SK-N-SH (cell line): Measurements from ENCODE around the gene CCDC154. TPM values are rescaled to one million over a fixed set of nuclear protein-coding genes. Genes with fewer than 3 reads are reported as not detected.

Source experiments
- CTCF ChIA-PET: fragments of 300-600, 350-600 bp; formaldehyde crosslinking; extraction: SDS; loops from one replicate; lab custom pipeline; 2021; lab: Yijun Ruan, JAX
- POLR2A ChIA-PET: fragments of 350-600 bp; sonication (Branson Sonifier 250); formaldehyde crosslinking; extraction: SDS; loops from one replicate; lab custom pipeline; 2020; ENCODE audit warnings: antibody characterized with exemption, inconsistent platforms; lab: Yijun Ruan, JAX
- DNase-seq: peaks from one replicate; pipeline ENCODE4 v3.0.0; 2012
- H2AFZ ChIP-seq: fragments of 200-600 bp; sonication (generic); 2 replicates; pipeline ENCODE4 v1.8.1; 2016; ENCODE audit warnings: antibody characterized with exemption, mild to moderate bottlenecking, low read depth
- H3F3A ChIP-seq: fragments of 200-600 bp; sonication (generic); replicated peaks from 2 replicates; pipeline ENCODE3; 2016; ENCODE audit warnings: antibody characterized with exemption, mild to moderate bottlenecking; ENCODE audit not compliant: insufficient read depth
- H3K27ac ChIP-seq, 2 experiments: fragments of 200-500 bp in 1 of 2; fragments of 200-600 bp in 1 of 2; sonication (Bioruptor generic) in 1 of 2; sonication (generic), shearing (Covaris generic) in 1 of 2; 2 replicates each; pipeline versions ENCODE4 v1.5.1 to v1.6.1; 2014 to 2016; ENCODE audit warnings: low read depth in 2 of 2, inconsistent platforms in 1 of 2, low read length in 1 of 2, mild to moderate bottlenecking in 1 of 2, mixed read lengths in 1 of 2
- H3K27me3 ChIP-seq: fragments of 200-600 bp; sonication (generic), shearing (Covaris generic); 2 replicates; pipeline ENCODE4 v1.6.1; 2016; ENCODE audit warnings: mixed run types; ENCODE audit not compliant: insufficient read depth
- H3K36me3 ChIP-seq, 2 experiments: fragments of 200-500 bp in 1 of 2; fragments of 200-600 bp in 1 of 2; sonication (Bioruptor generic) in 1 of 2; sonication (generic) in 1 of 2; replicated peaks in 1 of 2; 2 replicates each; pipeline versions ENCODE3 to v1.5.1; 2014 to 2016; ENCODE audit warnings: low read length in 1 of 2, mild to moderate bottlenecking in 1 of 2; ENCODE audit not compliant: insufficient read depth in 2 of 2, control insufficient read depth in 1 of 2
- H3K4me1 ChIP-seq, 2 experiments: fragments of 200-500 bp in 1 of 2; fragments of 200-600 bp in 1 of 2; sonication (Bioruptor generic) in 1 of 2; sonication (generic), shearing (Covaris generic) in 1 of 2; 2 replicates each; pipeline versions ENCODE4 v1.5.1 to v1.6.1; 2014 to 2016; ENCODE audit warnings: low read depth in 1 of 2, low read length in 1 of 2, mixed run types in 1 of 2; ENCODE audit not compliant: insufficient read depth in 2 of 2, control insufficient read depth in 1 of 2
- H3K4me2 ChIP-seq: fragments of 200-600 bp; sonication (generic), shearing (Covaris generic); 2 replicates; pipeline ENCODE4 v1.6.1; 2017; ENCODE audit warnings: mixed run types
- H3K4me3 ChIP-seq, 2 experiments: fragments of 200-500 bp in 1 of 2; fragments of 200-600 bp in 1 of 2; sonication (Bioruptor generic) in 1 of 2; sonication (generic), shearing (Covaris generic) in 1 of 2; 2 replicates each; pipeline versions ENCODE4 v1.5.1 to v1.8.1; 2014 to 2016; ENCODE audit warnings: low read depth in 2 of 2, inconsistent platforms in 1 of 2, low read length in 1 of 2, mild to moderate bottlenecking in 1 of 2, mixed read lengths in 1 of 2, moderate library complexity in 1 of 2
- H3K79me2 ChIP-seq: fragments of 200-600 bp; sonication (generic); 2 replicates; pipeline ENCODE4 v1.8.1; 2017; ENCODE audit warnings: mild to moderate bottlenecking; ENCODE audit not compliant: insufficient read depth
- H3K9ac ChIP-seq: fragments of 200-600 bp; sonication (generic); 2 replicates; pipeline ENCODE4 v1.6.1; 2017; ENCODE audit warnings: mixed run types
- H3K9me2 ChIP-seq: fragments of 200-600 bp; sonication (generic); 2 replicates; pipeline ENCODE4 v1.6.1; 2017; ENCODE audit warnings: mixed run types
- H3K9me3 ChIP-seq: fragments of 200-600 bp; sonication (generic); 2 replicates; pipeline ENCODE4 v1.6.1; 2017; ENCODE audit warnings: mixed run types, mild to moderate bottlenecking, moderate library complexity
- H4K20me1 ChIP-seq: fragments of 200-600 bp; sonication (generic); 2 replicates; pipeline ENCODE4 v1.6.1; 2017; ENCODE audit warnings: mild to moderate bottlenecking, mixed run types; ENCODE audit not compliant: insufficient read depth
- FOSL2 ChIP-seq: IDR thresholded peaks from 2 replicates; pipeline ENCODE4 v1.4.0; 2012; ENCODE audit warnings: low read depth, mild to moderate bottlenecking, moderate library complexity, borderline replicate concordance
- FOXJ3 ChIP-seq: sonication (generic); formaldehyde crosslinking; IDR thresholded peaks from 2 replicates; pipeline ENCODE4 v1.5.1; 2020; ENCODE audit warnings: mild to moderate bottlenecking, missing genetic modification reagents
- FOXM1 ChIP-seq: IDR thresholded peaks from 2 replicates; pipeline ENCODE4 v1.4.0; 2012; ENCODE audit warnings: low read depth, mild to moderate bottlenecking
- GABPA ChIP-seq: IDR thresholded peaks from 2 replicates; pipeline ENCODE4 v1.4.0; 2012; ENCODE audit warnings: low read depth, mild to moderate bottlenecking
- GATA2 ChIP-seq: sonication (generic); formaldehyde crosslinking; IDR thresholded peaks from 2 replicates; pipeline ENCODE4 v1.5.0; 2020; ENCODE audit warnings: mild to moderate bottlenecking, missing genetic modification reagents
- IRF3 ChIP-seq: fragments of 150-350 bp; IDR thresholded peaks from 2 replicates; pipeline ENCODE4 v1.6.1; 2016; ENCODE audit warnings: mild to moderate bottlenecking, low read depth, low read length
- MEF2A ChIP-seq: IDR thresholded peaks from 2 replicates; pipeline ENCODE4 v1.4.0; 2012; ENCODE audit warnings: low read depth, borderline replicate concordance
- NFIC ChIP-seq: IDR thresholded peaks from 2 replicates; pipeline ENCODE4 v1.4.0; 2012; ENCODE audit warnings: borderline replicate concordance
- NRF1 ChIP-seq: IDR thresholded peaks from 2 replicates; pipeline ENCODE4 v1.6.1; 2012; ENCODE audit warnings: low read depth, mild to moderate bottlenecking, low read length
- RCOR1 ChIP-seq: fragments of 150-350 bp; IDR thresholded peaks from 2 replicates; pipeline ENCODE4 v1.6.1; 2017; ENCODE audit warnings: antibody characterized with exemption, low read length
- REST ChIP-seq: IDR thresholded peaks from 2 replicates; pipeline ENCODE4 v1.6.1; 2012; ENCODE audit warnings: mild to moderate bottlenecking, low read depth, low read length, moderate library complexity
- RXRA ChIP-seq: IDR thresholded peaks from 2 replicates; pipeline ENCODE4 v1.4.0; 2012; ENCODE audit warnings: low read depth, mild to moderate bottlenecking, borderline replicate concordance
- SMC3 ChIP-seq: IDR thresholded peaks from 2 replicates; pipeline ENCODE4 v1.6.1; 2012; ENCODE audit warnings: low read depth, low read length, improper control_type of control experiment
- TAF1 ChIP-seq: IDR thresholded peaks from 2 replicates; pipeline ENCODE4 v1.6.1; 2012; ENCODE audit warnings: low read depth, mild to moderate bottlenecking, low read length, moderate library complexity, borderline replicate concordance
- USF1 ChIP-seq: IDR thresholded peaks from 2 replicates; pipeline ENCODE4 v1.4.0; 2012; ENCODE audit warnings: low read depth, borderline replicate concordance
- YY1 ChIP-seq: IDR thresholded peaks from 2 replicates; pipeline ENCODE4 v1.4.0; 2012; ENCODE audit warnings: low read depth, mild to moderate bottlenecking
- ZBTB33 ChIP-seq: IDR thresholded peaks from 2 replicates; pipeline ENCODE4 v1.4.0; 2012; ENCODE audit warnings: low read depth, borderline replicate concordance
- WGBS: methylation state at CpG from one replicate; pipeline ENCODE4 v1.1.6; 2017; ENCODE audit warnings: low lambda C conversion rate; 5-methylcytosine and 5-hydroxymethylcytosine counted together
- polyA plus RNA-seq, 3 experiments: library from polyadenylated mRNA; depleted of rRNA; stranded (reverse); fragments of >200 nt; gene quantifications; 2 replicates each; pipeline ENCODE4 v1.2.3, GENCODE V29; 2012

CCDC154 gene
- polyA plus RNA-seq, 1 of the 3 experiments (the other 2 are of a cell fraction), result 0.35 TPM

- TF ChIP-seq REST, result no peak
- TF ChIP-seq NRF1, result no peak
- no peak for TF ChIP-seq FOSL2
- no peak for TF ChIP-seq MEF2A
- TF ChIP-seq SMC3, result no peak
- TF ChIP-seq TAF1, result no peak
These were observed 14.6 kb upstream of the CCDC154 start (continued) for GRCh38 chr16:1458977-1459341.

GRCh38 chr16:1458336-1458976 is 14.1 kb upstream of the CCDC154 start:
- no peak overlapping the region for H3K9ac ChIP-seq
- CTCF ChIA-PET, result interaction anchor here (0.7 kb wide), 1 partner anchor 42 kb away, joined by 3 read pairs; no protein-coding TSS in a partner anchor
- H3K27ac ChIP-seq, result no peak overlapping the region
- H4K20me1 ChIP-seq, result no peaks in the 10 kb centered on the region
- H3K4me1 ChIP-seq, result no peaks in the 10 kb centered on the region
- no peaks in the 10 kb centered on the region for H3K9me2 ChIP-seq
- POLR2A ChIA-PET, result interaction anchor here (0.7 kb wide), 1 partner anchor 51 kb away, joined by 3 read pairs; no protein-coding TSS in a partner anchor
- H3F3A ChIP-seq, result no peaks in the 10 kb centered on the region
- no peaks in the 10 kb centered on the region for H3K9me3 ChIP-seq
- H2AFZ ChIP-seq, result no peak overlapping the region
- no peak overlapping the region for H3K4me2 ChIP-seq
- 94% methylated on average over 20 of the region's 26 CpGs for WGBS
- H3K4me3 ChIP-seq, result no peak overlapping the region
- peaks cover 0 to 41% of the 10 kb centered on the region in 2 experiments for H3K36me3 ChIP-seq
- H3K79me2 ChIP-seq, result no peaks in the 10 kb centered on the region
- DNase-seq, result no peak
- no peaks in the 10 kb centered on the region for H3K27me3 ChIP-seq
- TF ChIP-seq NFIC, result no peak
- no peak for TF ChIP-seq ZBTB33
- no peak for TF ChIP-seq TAF1
- no peak for TF ChIP-seq USF1
- no peak for TF ChIP-seq REST
- no peak for TF ChIP-seq FOXM1
- no peak for TF ChIP-seq YY1
- TF ChIP-seq RCOR1, result no peak
- no peak for TF ChIP-seq IRF3
- no peak for TF ChIP-seq GATA2 (CRISPR knock-in tag)
- TF ChIP-seq RXRA, result no peak
- TF ChIP-seq MEF2A, result no peak
- no peak for TF ChIP-seq FOXJ3 (CRISPR knock-in tag)
- TF ChIP-seq SMC3, result no peak
- TF ChIP-seq GABPA, result no peak
